OCI-LY7 (cell line): ENCODE results near the gene ZNF138. TPM values are rescaled to one million over a fixed set of nuclear protein-coding genes. Genes with fewer than 3 reads are reported as not detected.

Experiments used
- BruUV-seq: library from RNA; stranded (reverse); fragments of 400-500 nt; replicated peaks from 2 replicates; lab custom pipeline; 2021; lab: Mats Ljungman, UMichigan
- CTCF ChIA-PET: fragments of 300-600 bp; sonication (Branson Sonifier 250); formaldehyde crosslinking; loops from one replicate; lab custom pipeline; 2022; ENCODE audit warnings: antibody characterized with exemption; ENCODE audit not compliant: unreplicated experiment; lab: Charles Lee
- POLR2A ChIA-PET: fragments of 300-600 bp; sonication (Branson Sonifier 250); formaldehyde crosslinking; loops from one replicate; lab custom pipeline; 2022; ENCODE audit warnings: antibody characterized with exemption; lab: Charles Lee
- DNase-seq: peaks from one replicate; pipeline ENCODE4 v3.0.0-alpha.2; 2015; ENCODE audit warnings: low spot score
- H2AFZ ChIP-seq: fragments of 200-600 bp; sonication (generic), shearing (Covaris generic); 2 replicates; pipeline ENCODE4 v1.6.1; 2014; ENCODE audit warnings: mild to moderate bottlenecking, antibody characterized with exemption, low read length, moderate library complexity
- H3K27ac ChIP-seq: fragments of 200-600 bp; sonication (generic); 2 replicates; pipeline ENCODE4 v1.5.1; 2014; ENCODE audit warnings: mixed run types, low read depth, mild to moderate bottlenecking, moderate library complexity, low read length, inconsistent platforms; ENCODE audit not compliant: poor library complexity, severe bottlenecking
- H3K36me3 ChIP-seq: fragments of 200-600 bp; sonication (generic); 2 replicates; pipeline ENCODE4 v1.6.1; 2014; ENCODE audit warnings: mild to moderate bottlenecking, antibody characterized with exemption, low read length, moderate library complexity, mixed read lengths; ENCODE audit not compliant: insufficient read depth
- H3K4me1 ChIP-seq: fragments of 200-600 bp; sonication (generic); 2 replicates; pipeline ENCODE4 v1.5.1; 2014; ENCODE audit warnings: mild to moderate bottlenecking, low read length; ENCODE audit not compliant: insufficient read depth, poor library complexity, severe bottlenecking
- H3K4me2 ChIP-seq: fragments of 200-600 bp; sonication (generic); 2 replicates; pipeline ENCODE4 v1.6.1; 2014; ENCODE audit warnings: mild to moderate bottlenecking, low read length
- H3K4me3 ChIP-seq: fragments of 200-600 bp; sonication (generic); 2 replicates; pipeline ENCODE4 v1.5.1; 2014; ENCODE audit warnings: mild to moderate bottlenecking, low read depth, low read length; ENCODE audit not compliant: poor library complexity, severe bottlenecking
- H3K79me2 ChIP-seq: fragments of 200-600 bp; sonication (generic); 2 replicates; pipeline ENCODE4 v1.6.1; 2016; ENCODE audit warnings: low read depth, mild to moderate bottlenecking, low read length, moderate library complexity, mixed read lengths; ENCODE audit not compliant: insufficient read depth
- H3K9me2 ChIP-seq: fragments of 200-600 bp; sonication (generic); 2 replicates; pipeline ENCODE4 v1.6.1; 2016; ENCODE audit warnings: mild to moderate bottlenecking, low read length, mixed read lengths; ENCODE audit not compliant: insufficient read depth
- H3K9me3 ChIP-seq: fragments of 200-600 bp; sonication (generic); 2 replicates; pipeline ENCODE4 v1.6.1; 2014; ENCODE audit warnings: mild to moderate bottlenecking, mixed run types, low read length, mixed read lengths
- H4K20me1 ChIP-seq: fragments of 200-600 bp; sonication (generic); 2 replicates; pipeline ENCODE4 v1.6.1; 2014; ENCODE audit warnings: mild to moderate bottlenecking, antibody characterized with exemption, low read length, moderate library complexity, mixed read lengths; ENCODE audit not compliant: insufficient read depth
- EZH2phosphoT487 ChIP-seq: fragments of 200-600 bp; sonication (generic); IDR thresholded peaks from 2 replicates; pipeline ENCODE4 v1.6.1; 2018; ENCODE audit warnings: low read depth, borderline replicate concordance, mild to moderate bottlenecking, mixed run types, antibody characterized with exemption, low read length, moderate library complexity, mixed read lengths
- intact Hi-C: fragments of 100-400 bp; cut with micrococcal nuclease; formaldehyde crosslinking; loops from one replicate; pipeline ENCODE4 v1.10.0; 2022; ENCODE audit not compliant: unreplicated experiment
- total RNA-seq, 2 experiments: library from RNA; depleted of rRNA in 1 of 2; stranded (reverse); fragments of >200 nt in 1 of 2; shearing (Covaris generic) in 1 of 2; gene quantifications; 2 replicates each; pipeline ENCODE4 v1.2.3, GENCODE V29; 2014 to 2022
- TF ChIP-seq, protein P1 (sequence below): fragments of 200-600 bp; sonication (generic); conservative IDR thresholded peaks from 2 replicates; pipeline ENCODE4 v1.5.1; 2014; ENCODE audit warnings: mild to moderate bottlenecking, antibody characterized with exemption, low read length, moderate library complexity, mixed read lengths

Gene ZNF138
- total RNA-seq, 2 experiments from 2014 or later = 23.5 to 25.6 TPM

GRCh38 chr7:64880322-64881297, 86.4 kb downstream of the ZNF138 start:
- POLR2A ChIA-PET = no interaction called here
- TF ChIP-seq, protein P1, sequence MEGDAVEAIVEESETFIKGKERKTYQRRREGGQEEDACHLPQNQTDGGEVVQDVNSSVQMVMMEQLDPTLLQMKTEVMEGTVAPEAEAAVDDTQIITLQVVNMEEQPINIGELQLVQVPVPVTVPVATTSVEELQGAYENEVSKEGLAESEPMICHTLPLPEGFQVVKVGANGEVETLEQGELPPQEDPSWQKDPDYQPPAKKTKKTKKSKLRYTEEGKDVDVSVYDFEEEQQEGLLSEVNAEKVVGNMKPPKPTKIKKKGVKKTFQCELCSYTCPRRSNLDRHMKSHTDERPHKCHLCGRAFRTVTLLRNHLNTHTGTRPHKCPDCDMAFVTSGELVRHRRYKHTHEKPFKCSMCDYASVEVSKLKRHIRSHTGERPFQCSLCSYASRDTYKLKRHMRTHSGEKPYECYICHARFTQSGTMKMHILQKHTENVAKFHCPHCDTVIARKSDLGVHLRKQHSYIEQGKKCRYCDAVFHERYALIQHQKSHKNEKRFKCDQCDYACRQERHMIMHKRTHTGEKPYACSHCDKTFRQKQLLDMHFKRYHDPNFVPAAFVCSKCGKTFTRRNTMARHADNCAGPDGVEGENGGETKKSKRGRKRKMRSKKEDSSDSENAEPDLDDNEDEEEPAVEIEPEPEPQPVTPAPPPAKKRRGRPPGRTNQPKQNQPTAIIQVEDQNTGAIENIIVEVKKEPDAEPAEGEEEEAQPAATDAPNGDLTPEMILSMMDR = no peak
- TF ChIP-seq EZH2phosphoT487 = no peak
- intact Hi-C loops = no loop called here
- no TSS peak for BruUV-seq
- Histone ChIP-seq H3K27ac (no peak overlapping the region), H4K20me1 (no peaks in the 10 kb centered on the region), H3K9me2 (no peaks in the 10 kb centered on the region), H3K9me3 (no peaks in the 10 kb centered on the region), H3K4me1 (no peaks in the 10 kb centered on the region), H2AFZ (no peak overlapping the region), H3K4me3 (no peak overlapping the region), H3K36me3 (no peaks in the 10 kb centered on the region), H3K4me2 (no peak overlapping the region), H3K79me2 (no peaks in the 10 kb centered on the region)
- CTCF ChIA-PET = no interaction called here
- DNase-seq = no peak

GRCh38 chr7:64881461-64882287, 87.4 kb downstream of the ZNF138 start:
- intact Hi-C loops = no loop called here
- Histone ChIP-seq H3K9me3 (no peaks in the 10 kb centered on the region), H4K20me1 (no peaks in the 10 kb centered on the region), H3K9me2 (no peaks in the 10 kb centered on the region), H3K4me1 (no peaks in the 10 kb centered on the region), H3K4me3 (no peak overlapping the region), H3K27ac (no peak overlapping the region), H2AFZ (no peak overlapping the region), H3K4me2 (no peak overlapping the region), H3K79me2 (no peaks in the 10 kb centered on the region), H3K36me3 (no peaks in the 10 kb centered on the region)
- ChIA-PET POLR2A (no interaction called here), CTCF (no interaction called here)
- DNase-seq = no peak
- TF ChIP-seq EZH2phosphoT487 = no peak
- TF ChIP-seq, protein P1 = no peak
- no TSS peak for BruUV-seq
